HCT116 (cell line): ENCODE data around the gene RNF182. TPM values are rescaled to one million over a fixed set of nuclear protein-coding genes. Genes with fewer than 3 reads are reported as not detected.

Experiments used
- ATAC-seq: fragments of 200-7000 bp; cut with Tn5 transposase; 2 replicates; pipeline ENCODE4 v1.9.1; 2020; ENCODE audit warnings: mild to moderate bottlenecking, moderate library complexity
- BruUV-seq: library from RNA; stranded (reverse); fragments of 400-500 nt; replicated peaks from 2 replicates; lab custom pipeline; 2021; lab: Mats Ljungman, UMichigan
- CTCF ChIA-PET: fragments of 300-600 bp; sonication (Branson Sonifier 250); formaldehyde crosslinking; loops from one replicate; lab custom pipeline; 2021; ENCODE audit warnings: antibody characterized with exemption; lab: Charles Lee
- POLR2A ChIA-PET: fragments of 300-600, 350-600 bp; sonication (Branson Sonifier 250); formaldehyde crosslinking; loops from one replicate; lab custom pipeline; 2021; ENCODE audit warnings: antibody characterized with exemption; lab: Charles Lee
- RAD21 ChIA-PET, 2 experiments: fragments of 300-600 bp; sonication (Branson Sonifier 250); formaldehyde crosslinking; loops; one replicate each; lab custom pipeline; 2023; ENCODE audit warnings: low total read pairs in 2 of 2; ENCODE audit not compliant: uncharacterized antibody in 2 of 2, unreplicated experiment in 2 of 2, low non-redundant PET in 1 of 2; lab: Charles Lee
- DNase-seq: peaks from one replicate; pipeline ENCODE4 v3.0.0-alpha.2; 2010; ENCODE audit warnings: low read depth, low spot score
- H2AFZ ChIP-seq: fragments of 200-600 bp; shearing (Covaris generic), sonication (generic); 2 replicates; pipeline ENCODE4 v1.6.1; 2017; ENCODE audit warnings: low read depth, mixed run types, mixed read lengths, antibody characterized with exemption, low read length; ENCODE audit not compliant: poor library complexity, severe bottlenecking
- H3K27ac ChIP-seq: 2 replicates; pipeline ENCODE4 v1.5.1; 2012; ENCODE audit warnings: low read depth, low read length
- H3K27me3 ChIP-seq: fragments of 200-600 bp; sonication (generic); 2 replicates; pipeline ENCODE4 v1.6.1; 2016; ENCODE audit warnings: mixed run types, low read length, mixed read lengths; ENCODE audit not compliant: insufficient read depth
- H3K36me3 ChIP-seq, 2 experiments: fragments of 200-500 bp in 1 of 2; fragments of 200-600 bp in 1 of 2; sonication (Bioruptor generic) in 1 of 2; sonication (generic) in 1 of 2; 2 replicates each; pipeline versions ENCODE4 v1.5.1 to v1.6.1; 2014 to 2016; ENCODE audit warnings: low read length in 2 of 2, inconsistent platforms in 1 of 2, mixed read lengths in 1 of 2, mixed run types in 1 of 2; ENCODE audit not compliant: insufficient read depth in 2 of 2, control insufficient read depth in 1 of 2
- H3K4me1 ChIP-seq, 2 experiments: fragments of 200-600 bp in 1 of 2; sonication (generic) in 1 of 2; 2 replicates each; pipeline versions ENCODE4 v1.5.1 to v1.6.1; 2012 to 2017; ENCODE audit warnings: low read length in 2 of 2, inconsistent platforms in 1 of 2, mild to moderate bottlenecking in 1 of 2, mixed read lengths in 1 of 2, mixed run types in 1 of 2, moderate library complexity in 1 of 2; ENCODE audit not compliant: insufficient read depth in 2 of 2, control insufficient read depth in 1 of 2
- H3K4me2 ChIP-seq: fragments of 200-600 bp; sonication (generic); 2 replicates; pipeline ENCODE4 v1.6.1; 2017; ENCODE audit warnings: mixed run types, low read length, mixed read lengths
- H3K4me3 ChIP-seq, 2 experiments: fragments of 200-600 bp in 1 of 2; sonication (generic) in 1 of 2; replicated peaks in 1 of 2; 2 replicates each; pipeline ENCODE4 v1.5.1; 2011 to 2016; ENCODE audit warnings: low read length in 2 of 2, control low read depth in 1 of 2, low read depth in 1 of 2, mild to moderate bottlenecking in 1 of 2, mixed read lengths in 1 of 2, mixed run types in 1 of 2
- H3K79me2 ChIP-seq: fragments of 200-600 bp; sonication (generic); 2 replicates; pipeline ENCODE4 v1.6.1; 2017; ENCODE audit warnings: mild to moderate bottlenecking, mixed run types, low read length, moderate library complexity, mixed read lengths; ENCODE audit not compliant: insufficient read depth
- H3K9ac ChIP-seq: fragments of 200-600 bp; sonication (generic); 2 replicates; pipeline ENCODE4 v1.6.1; 2016; ENCODE audit warnings: low read length, mixed read lengths
- H3K9me2 ChIP-seq: fragments of 200-600 bp; sonication (generic), shearing (Covaris generic); 2 replicates; pipeline ENCODE4 v1.6.1; 2017; ENCODE audit warnings: mixed run types, mild to moderate bottlenecking, moderate library complexity; ENCODE audit not compliant: insufficient read depth
- H3K9me3 ChIP-seq, 2 experiments: fragments of 200-500 bp in 1 of 2; fragments of 200-600 bp in 1 of 2; sonication (Bioruptor generic) in 1 of 2; sonication (generic) in 1 of 2; 2 replicates each; pipeline ENCODE4 v1.6.1; 2014 to 2017; ENCODE audit warnings: low read length in 2 of 2, mixed read lengths in 2 of 2, inconsistent platforms in 1 of 2, low read depth in 1 of 2, mild to moderate bottlenecking in 1 of 2, mixed run types in 1 of 2, moderate library complexity in 1 of 2; ENCODE audit not compliant: control insufficient read depth in 1 of 2, insufficient read depth in 1 of 2
- H4K20me1 ChIP-seq: fragments of 200-600 bp; sonication (generic), shearing (Covaris generic); 2 replicates; pipeline ENCODE4 v1.6.1; 2017; ENCODE audit warnings: mixed run types, mild to moderate bottlenecking, moderate library complexity; ENCODE audit not compliant: insufficient read depth
- CBX3 ChIP-seq: IDR thresholded peaks from 2 replicates; pipeline ENCODE4 v1.6.1; 2012; ENCODE audit warnings: low read depth
- ELF1 ChIP-seq: IDR thresholded peaks from 2 replicates; pipeline ENCODE4 v1.6.1; 2012; ENCODE audit warnings: low read depth, borderline replicate concordance
- FOSL1 ChIP-seq: IDR thresholded peaks from 2 replicates; pipeline ENCODE4 v1.6.1; 2012; ENCODE audit warnings: low read depth
- RAD21 ChIP-seq: IDR thresholded peaks from 2 replicates; pipeline ENCODE4 v1.6.1; 2012; ENCODE audit warnings: low read depth, mild to moderate bottlenecking
- REST ChIP-seq: IDR thresholded peaks from 2 replicates; pipeline ENCODE4 v1.6.1; 2012; ENCODE audit warnings: low read depth
- SIN3A ChIP-seq: IDR thresholded peaks from 2 replicates; pipeline ENCODE4 v1.6.1; 2012; ENCODE audit warnings: low read depth
- SP1 ChIP-seq: IDR thresholded peaks from 2 replicates; pipeline ENCODE4 v1.6.1; 2012; ENCODE audit warnings: low read depth
- intact Hi-C: fragments of 100-400 bp; cut with micrococcal nuclease; formaldehyde crosslinking; loops from 2 replicates; pipeline ENCODE4 v1.10.0; 2022
- total RNA-seq: library from RNA; stranded (reverse); gene quantifications from one replicate; pipeline ENCODE4 v1.2.1, GENCODE V29; 2021; ENCODE audit not compliant: unreplicated experiment
- TF ChIP-seq, protein P1 (sequence below), 3 experiments: fragments of 200-600 bp in 1 of 3; sonication (generic) in 1 of 3; IDR thresholded peaks in 2 of 3; conservative IDR thresholded peaks in 1 of 3; 2 replicates each; pipeline ENCODE4 v1.5.1; 2012 to 2017; ENCODE audit warnings: low read depth in 2 of 3, low read length in 2 of 3, antibody characterized with exemption in 1 of 3, borderline replicate concordance in 1 of 3, control low read depth in 1 of 3, mild to moderate bottlenecking in 1 of 3, mixed read lengths in 1 of 3, mixed run types in 1 of 3, moderate library complexity in 1 of 3; ENCODE audit not compliant: insufficient read depth in 1 of 3

Gene RNF182
- total RNA-seq, 1 experiment from 2014 or later, result 6.5 TPM

DNA sequence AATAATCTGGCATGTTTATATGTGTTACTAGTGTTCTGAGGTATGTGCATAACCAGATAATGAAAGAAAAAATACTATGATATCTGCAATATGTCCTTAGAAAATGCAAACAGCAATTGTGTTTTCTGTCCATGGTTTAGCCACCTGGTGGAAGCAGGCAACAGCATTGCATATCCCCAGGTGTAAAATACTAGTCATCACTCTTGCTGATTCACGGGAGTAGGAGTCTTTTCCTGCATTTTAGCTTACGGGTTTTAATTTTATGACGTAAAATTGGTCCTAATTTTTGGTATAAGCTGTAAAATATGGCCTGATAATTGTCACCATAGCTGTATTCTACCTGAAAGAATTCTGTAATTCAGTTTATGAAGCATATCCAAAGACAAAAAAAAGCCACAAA lies 2.5 kb downstream of the RNF182 start:
- H3K4me3 ChIP-seq, result no peak overlapping the region
- peaks cover 8 to 19% of the 10 kb centered on the region in 2 experiments; a peak in 3 of 4 replicates for H3K4me1 ChIP-seq
- ChIA-PET POLR2A (no interaction called here), RAD21 (no interaction called here), CTCF (interaction anchor here (1.0 kb wide), 1 partner anchor 140 kb away, joined by 4 read pairs; no protein-coding TSS in a partner anchor)
- no peak overlapping the region for H3K9ac ChIP-seq
- no peak for TF ChIP-seq ELF1
- no peak for TF ChIP-seq REST
- TF ChIP-seq SP1, result no peak
- TF ChIP-seq SIN3A, result no peak
- TF ChIP-seq RAD21, result peak; percentile 35
- TF ChIP-seq, protein P1, sequence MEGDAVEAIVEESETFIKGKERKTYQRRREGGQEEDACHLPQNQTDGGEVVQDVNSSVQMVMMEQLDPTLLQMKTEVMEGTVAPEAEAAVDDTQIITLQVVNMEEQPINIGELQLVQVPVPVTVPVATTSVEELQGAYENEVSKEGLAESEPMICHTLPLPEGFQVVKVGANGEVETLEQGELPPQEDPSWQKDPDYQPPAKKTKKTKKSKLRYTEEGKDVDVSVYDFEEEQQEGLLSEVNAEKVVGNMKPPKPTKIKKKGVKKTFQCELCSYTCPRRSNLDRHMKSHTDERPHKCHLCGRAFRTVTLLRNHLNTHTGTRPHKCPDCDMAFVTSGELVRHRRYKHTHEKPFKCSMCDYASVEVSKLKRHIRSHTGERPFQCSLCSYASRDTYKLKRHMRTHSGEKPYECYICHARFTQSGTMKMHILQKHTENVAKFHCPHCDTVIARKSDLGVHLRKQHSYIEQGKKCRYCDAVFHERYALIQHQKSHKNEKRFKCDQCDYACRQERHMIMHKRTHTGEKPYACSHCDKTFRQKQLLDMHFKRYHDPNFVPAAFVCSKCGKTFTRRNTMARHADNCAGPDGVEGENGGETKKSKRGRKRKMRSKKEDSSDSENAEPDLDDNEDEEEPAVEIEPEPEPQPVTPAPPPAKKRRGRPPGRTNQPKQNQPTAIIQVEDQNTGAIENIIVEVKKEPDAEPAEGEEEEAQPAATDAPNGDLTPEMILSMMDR (IDR thresholded peaks at IDR 0.05 in 2 of 3, conservative IDR thresholded peaks at IDR 0.05 in 1 of 3; ENCODE audit: borderline replicate concordance in 1 of 3, insufficient read depth in 1 of 3, low read depth in 2 of 3, low read length in 2 of 3), result peak; percentile 9 to 36 (median 35); a peak in 4 of 6 replicates
- TF ChIP-seq FOSL1, result no peak
- TF ChIP-seq CBX3, result 0 out of 2 replicates have a peak, but pooled peaks have one; percentile 22
- ATAC-seq (no peak), DNase-seq (no peak)
- H4K20me1 ChIP-seq, result no peaks in the 10 kb centered on the region
- no peak overlapping the region for H3K27ac ChIP-seq
- no peaks in the 10 kb centered on the region for H3K36me3 ChIP-seq
- intact Hi-C loops, result no loop called here
- no peak overlapping the region for H3K4me2 ChIP-seq
- no peak overlapping the region for H2AFZ ChIP-seq
- no peaks in the 10 kb centered on the region for H3K9me3 ChIP-seq
- no peaks in the 10 kb centered on the region for H3K27me3 ChIP-seq
- H3K79me2 ChIP-seq, result no peaks in the 10 kb centered on the region
- no peaks in the 10 kb centered on the region for H3K9me2 ChIP-seq
- no TSS peak for BruUV-seq
